ENCODE results near the gene AGR2.

The AGR2 gene

GRCh38 chr7:16839646-16840045 lies 34.8 kb upstream of the AGR2 start:
- no peak for TF ChIP-seq CTCF (IDR thresholded peaks at IDR 0.05; ENCODE audit: insufficient read depth, low read length, poor library complexity, severe bottlenecking)
- H3K27me3 ChIP-seq (replicated peaks; ENCODE audit: control insufficient read depth, insufficient read depth, low read length): peaks cover 2% of the 10 kb centered on the region; the same call in 1 of the 2 replicates
- H3K36me3 ChIP-seq (ENCODE audit: control insufficient read depth, insufficient read depth, low read length): no peaks in the 10 kb centered on the region
- no peak for DNase-seq (ENCODE audit: extremely low read depth, insufficient read length)
- no peak overlapping the region for H3K4me3 ChIP-seq (replicated peaks; ENCODE audit: low read depth, low read length)

GRCh38 chr7:16838891-16839290 lies 34.1 kb upstream of the AGR2 start:
- Histone ChIP-seq H3K4me3 (replicated peaks; ENCODE audit: low read depth, low read length) (no peak overlapping the region), H3K27me3 (replicated peaks; ENCODE audit: control insufficient read depth, insufficient read depth, low read length) (peaks cover 2% of the 10 kb centered on the region; the same call in 1 of the 2 replicates), H3K36me3 (ENCODE audit: control insufficient read depth, insufficient read depth, low read length) (no peaks in the 10 kb centered on the region)
- no peak for TF ChIP-seq CTCF (IDR thresholded peaks at IDR 0.05; ENCODE audit: insufficient read depth, low read length, poor library complexity, severe bottlenecking)
- DNase-seq (ENCODE audit: extremely low read depth, insufficient read length): no peak

GRCh38 chr7:16838386-16838785 lies 33.6 kb upstream of the AGR2 start:
- no peaks in the 10 kb centered on the region for H3K36me3 ChIP-seq (ENCODE audit: control insufficient read depth, insufficient read depth, low read length)
- DNase-seq (ENCODE audit: extremely low read depth, insufficient read length): no peak
- H3K4me3 ChIP-seq (replicated peaks; ENCODE audit: low read depth, low read length): no peak overlapping the region
- peaks cover 2% of the 10 kb centered on the region; the same call in 1 of the 2 replicates for H3K27me3 ChIP-seq (replicated peaks; ENCODE audit: control insufficient read depth, insufficient read depth, low read length)
- no peak for TF ChIP-seq CTCF (IDR thresholded peaks at IDR 0.05; ENCODE audit: insufficient read depth, low read length, poor library complexity, severe bottlenecking)

GRCh38 chr7:16836481-16836880 lies 31.7 kb upstream of the AGR2 start:
- TF ChIP-seq CTCF (IDR thresholded peaks at IDR 0.05; ENCODE audit: insufficient read depth, low read length, poor library complexity, severe bottlenecking): no peak

GRCh38 chr7:16833373-16833772 lies 28.6 kb upstream of the AGR2 start:
- DNase-seq (ENCODE audit: extremely low read depth, insufficient read length): no peak
- TF ChIP-seq CTCF (IDR thresholded peaks at IDR 0.05; ENCODE audit: insufficient read depth, low read length, poor library complexity, severe bottlenecking): no peak
- H3K36me3 ChIP-seq (ENCODE audit: control insufficient read depth, insufficient read depth, low read length): no peaks in the 10 kb centered on the region
- H3K27me3 ChIP-seq (replicated peaks; ENCODE audit: control insufficient read depth, insufficient read depth, low read length): no peaks in the 10 kb centered on the region
- H3K4me3 ChIP-seq (replicated peaks; ENCODE audit: low read depth, low read length): no peak overlapping the region

More at GRCh38 chr7:16836481-16836880, 31.7 kb upstream of the AGR2 start:
- Histone ChIP-seq H3K36me3 (ENCODE audit: control insufficient read depth, insufficient read depth, low read length) (no peaks in the 10 kb centered on the region), H3K4me3 (replicated peaks; ENCODE audit: low read depth, low read length) (no peak overlapping the region), H3K27me3 (replicated peaks; ENCODE audit: control insufficient read depth, insufficient read depth, low read length) (no peaks in the 10 kb centered on the region)
- no peak for DNase-seq (ENCODE audit: extremely low read depth, insufficient read length)

GRCh38 chr7:16826060-16826459 lies 21.3 kb upstream of the AGR2 start:
- TF ChIP-seq CTCF (IDR thresholded peaks at IDR 0.05; ENCODE audit: insufficient read depth, low read length, poor library complexity, severe bottlenecking): no peak
- no peak overlapping the region for H3K4me3 ChIP-seq (replicated peaks; ENCODE audit: low read depth, low read length)
- H3K36me3 ChIP-seq (ENCODE audit: control insufficient read depth, insufficient read depth, low read length): no peaks in the 10 kb centered on the region
- no peaks in the 10 kb centered on the region for H3K27me3 ChIP-seq (replicated peaks; ENCODE audit: control insufficient read depth, insufficient read depth, low read length)
- no peak for DNase-seq (ENCODE audit: extremely low read depth, insufficient read length)
